HepG2 (cell line): ENCODE measurements around the gene ABCB8. TPM values are rescaled to one million over a fixed set of nuclear protein-coding genes. Genes with fewer than 3 reads are reported as not detected.

Experiments used
- CREB3 ChIP-seq: sonication (generic); formaldehyde crosslinking; IDR thresholded peaks from 2 replicates; pipeline ENCODE4 v1.5.0; 2020; ENCODE audit warnings: missing genetic modification reagents
- DNMT3B ChIP-seq: conservative IDR thresholded peaks from 2 replicates; pipeline ENCODE4 v1.6.1; 2016; ENCODE audit warnings: missing biosample characterization, control low read depth
- HHEX ChIP-seq: IDR thresholded peaks from 2 replicates; pipeline ENCODE4 v1.6.1; 2016; ENCODE audit warnings: control low read depth
- HNRNPL ChIP-seq: fragments of 200-400 bp; formaldehyde crosslinking; IDR thresholded peaks from 2 replicates; pipeline ENCODE4 v1.6.1; 2017; ENCODE audit warnings: mild to moderate bottlenecking, low read depth, low read length
- NFKBIZ ChIP-seq: IDR thresholded peaks from 2 replicates; pipeline ENCODE4 v1.6.1; 2018; ENCODE audit warnings: missing genetic modification reagents, missing compliant biosample characterization
- PPARG ChIP-seq: conservative IDR thresholded peaks from 2 replicates; pipeline ENCODE4 v1.6.1; 2016; ENCODE audit warnings: missing biosample characterization, missing genetic modification reagents
- RXRB ChIP-seq: IDR thresholded peaks from 2 replicates; pipeline ENCODE4 v1.6.1; 2016; ENCODE audit warnings: borderline replicate concordance, missing genetic modification reagents, missing compliant biosample characterization
- SIX1 ChIP-seq: sonication (generic); formaldehyde crosslinking; IDR thresholded peaks from 2 replicates; pipeline ENCODE4 v1.4.0; 2020; ENCODE audit warnings: missing genetic modification reagents, borderline replicate concordance
- SRSF9 ChIP-seq: fragments of 200-400 bp; formaldehyde crosslinking; IDR thresholded peaks from 2 replicates; pipeline ENCODE4 v1.6.1; 2018; ENCODE audit warnings: borderline replicate concordance, mild to moderate bottlenecking, low read depth, low read length; ENCODE audit not compliant: insufficient read depth, poor library complexity, severe bottlenecking
- ZBTB8A ChIP-seq: sonication (generic); formaldehyde crosslinking; IDR thresholded peaks from 2 replicates; pipeline ENCODE4 v1.4.0; 2020; ENCODE audit warnings: mild to moderate bottlenecking, low read depth, missing genetic modification reagents, borderline replicate concordance
- ZMYM2 ChIP-seq: sonication (generic); formaldehyde crosslinking; IDR thresholded peaks from 2 replicates; pipeline ENCODE4 v1.8.0; 2022; ENCODE audit warnings: mild to moderate bottlenecking, missing genetic modification reagents
- ZNF549 ChIP-seq: sonication (generic); formaldehyde crosslinking; IDR thresholded peaks from 2 replicates; pipeline ENCODE4 v1.5.0; 2020; ENCODE audit warnings: missing genetic modification reagents
- ZNF589 ChIP-seq: sonication (generic); formaldehyde crosslinking; conservative IDR thresholded peaks from 2 replicates; pipeline ENCODE4 v1.8.0; 2022; ENCODE audit warnings: mild to moderate bottlenecking, moderate library complexity, missing genetic modification reagents
- ZNF709 ChIP-seq: sonication (generic); formaldehyde crosslinking; IDR thresholded peaks from 2 replicates; pipeline ENCODE4 v1.5.0; 2020; ENCODE audit warnings: mild to moderate bottlenecking, missing genetic modification reagents
- polyA plus RNA-seq, 8 experiments: library from polyadenylated mRNA; depleted of rRNA in 3 of 8; stranded (reverse) in 7 of 8; unstranded in 1 of 8; fragments of >200 nt; fragmentation: Illumina TruSeq in 4 of 8; extraction: Trizol in 4 of 8; gene quantifications; 2 replicates each; pipeline versions ENCODE4 v1.2.1 to v1.2.3, GENCODE V29; 2011 to 2016; ENCODE audit warnings: low read depth in 4 of 8, missing spikeins in 1 of 8, mixed read lengths in 1 of 8; ENCODE audit not compliant: insufficient read depth in 1 of 8
- total RNA-seq, 5 experiments: library from RNA; depleted of rRNA; stranded (reverse); fragments of >200 nt; fragmentation: Illumina TruSeq; extraction: Trizol; gene quantifications; 2 replicates each; pipeline ENCODE4 v1.2.3, GENCODE V29; 2016; ENCODE audit warnings: low read depth in 1 of 5
- TF ChIP-seq, protein P1 (sequence below): sonication (generic); formaldehyde crosslinking; IDR thresholded peaks from 2 replicates; pipeline ENCODE4 v1.4.0; 2020; ENCODE audit warnings: missing genetic modification reagents, borderline replicate concordance
- TF ChIP-seq, protein P2 (sequence below): sonication (generic); formaldehyde crosslinking; IDR thresholded peaks from 2 replicates; pipeline ENCODE4 v1.4.0; 2020; ENCODE audit warnings: missing genetic modification reagents
- TF ChIP-seq, protein P3 (sequence below): sonication (generic); formaldehyde crosslinking; IDR thresholded peaks from 2 replicates; pipeline ENCODE4 v1.4.0; 2020; ENCODE audit warnings: mild to moderate bottlenecking, missing genetic modification reagents
- TF ChIP-seq, protein P4 (sequence below): sonication (generic); formaldehyde crosslinking; IDR thresholded peaks from 2 replicates; pipeline ENCODE4 v1.4.0; 2020; ENCODE audit warnings: missing genetic modification reagents

Gene ABCB8
- total and polyA plus RNA-seq, 2 of the 13 experiments (the other 11 are each of a cell fraction or from before 2014, with no cell fraction given): 6.6 to 16.7 TPM

DNA sequence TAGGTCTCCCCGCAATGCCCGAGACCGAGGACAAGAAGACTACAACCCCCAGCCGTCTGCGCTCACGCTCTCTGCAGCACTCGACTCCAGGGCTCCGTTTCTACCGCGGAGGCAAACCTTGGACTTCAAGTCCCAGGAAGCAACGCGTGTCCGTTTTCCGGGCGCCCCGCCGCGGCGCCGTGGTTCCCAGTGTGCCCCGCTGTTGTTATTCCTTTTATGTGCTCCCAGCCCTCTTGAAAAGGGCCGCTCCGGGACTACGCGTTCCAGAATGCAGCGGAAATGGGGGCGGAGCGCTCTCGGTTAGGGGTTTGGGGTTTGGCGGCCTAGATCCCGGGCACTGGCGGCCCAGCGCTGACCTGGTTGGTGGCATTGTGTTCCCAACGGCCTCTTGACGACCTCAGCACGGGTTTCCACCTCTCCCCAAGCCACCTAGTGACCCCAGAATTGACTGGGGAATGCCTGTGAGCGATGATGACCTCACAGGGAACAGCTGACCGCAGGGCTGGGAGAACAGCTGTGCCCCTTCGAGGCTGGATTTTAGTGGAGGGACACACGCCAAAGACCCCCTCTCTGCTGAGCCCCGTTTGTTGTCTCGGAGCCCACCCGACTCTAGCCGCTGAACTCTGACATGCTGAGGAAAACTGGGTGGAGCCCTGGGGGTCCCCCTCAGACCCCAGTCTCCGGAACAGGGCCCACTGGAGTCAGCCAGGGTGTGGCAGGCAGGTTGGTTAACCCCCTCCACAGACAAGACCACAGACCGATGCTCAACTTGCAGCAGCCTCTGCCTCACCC is 29.9 kb downstream of the ABCB8 start (continued):
- TF ChIP-seq SRSF9 (no peak), HHEX (CRISPR knock-in tag) (no peak), ZBTB8A (CRISPR knock-in tag) (no peak), HNRNPL (0 out of 2 replicates have a peak, but pooled peaks have one; percentile 39), SIX1 (CRISPR knock-in tag) (no peak), CREB3 (no peak; the same call in 1 of the 2 replicates), ZNF709 (CRISPR knock-in tag) (0 out of 2 replicates have a peak, but pooled peaks have one; percentile 23), RXRB (CRISPR knock-in tag) (no peak; the same call in 1 of the 2 replicates), PPARG (CRISPR knock-in tag) (no peak; the same call in 1 of the 2 replicates), ZNF549 (no peak), DNMT3B (CRISPR knock-in tag) (no peak), NFKBIZ (CRISPR knock-in tag) (0 out of 2 replicates have a peak, but pooled peaks have one; percentile 61), ZMYM2 (CRISPR knock-in tag) (no peak), ZNF589 (CRISPR knock-in tag) (peak; percentile 61; the same call in 1 of the 2 replicates)
- TF ChIP-seq, protein P1, sequence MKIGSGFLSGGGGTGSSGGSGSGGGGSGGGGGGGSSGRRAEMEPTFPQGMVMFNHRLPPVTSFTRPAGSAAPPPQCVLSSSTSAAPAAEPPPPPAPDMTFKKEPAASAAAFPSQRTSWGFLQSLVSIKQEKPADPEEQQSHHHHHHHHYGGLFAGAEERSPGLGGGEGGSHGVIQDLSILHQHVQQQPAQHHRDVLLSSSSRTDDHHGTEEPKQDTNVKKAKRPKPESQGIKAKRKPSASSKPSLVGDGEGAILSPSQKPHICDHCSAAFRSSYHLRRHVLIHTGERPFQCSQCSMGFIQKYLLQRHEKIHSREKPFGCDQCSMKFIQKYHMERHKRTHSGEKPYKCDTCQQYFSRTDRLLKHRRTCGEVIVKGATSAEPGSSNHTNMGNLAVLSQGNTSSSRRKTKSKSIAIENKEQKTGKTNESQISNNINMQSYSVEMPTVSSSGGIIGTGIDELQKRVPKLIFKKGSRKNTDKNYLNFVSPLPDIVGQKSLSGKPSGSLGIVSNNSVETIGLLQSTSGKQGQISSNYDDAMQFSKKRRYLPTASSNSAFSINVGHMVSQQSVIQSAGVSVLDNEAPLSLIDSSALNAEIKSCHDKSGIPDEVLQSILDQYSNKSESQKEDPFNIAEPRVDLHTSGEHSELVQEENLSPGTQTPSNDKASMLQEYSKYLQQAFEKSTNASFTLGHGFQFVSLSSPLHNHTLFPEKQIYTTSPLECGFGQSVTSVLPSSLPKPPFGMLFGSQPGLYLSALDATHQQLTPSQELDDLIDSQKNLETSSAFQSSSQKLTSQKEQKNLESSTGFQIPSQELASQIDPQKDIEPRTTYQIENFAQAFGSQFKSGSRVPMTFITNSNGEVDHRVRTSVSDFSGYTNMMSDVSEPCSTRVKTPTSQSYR (CRISPR knock-in tag): 0 out of 2 replicates have a peak, but pooled peaks have one; percentile 10
- TF ChIP-seq, protein P2, sequence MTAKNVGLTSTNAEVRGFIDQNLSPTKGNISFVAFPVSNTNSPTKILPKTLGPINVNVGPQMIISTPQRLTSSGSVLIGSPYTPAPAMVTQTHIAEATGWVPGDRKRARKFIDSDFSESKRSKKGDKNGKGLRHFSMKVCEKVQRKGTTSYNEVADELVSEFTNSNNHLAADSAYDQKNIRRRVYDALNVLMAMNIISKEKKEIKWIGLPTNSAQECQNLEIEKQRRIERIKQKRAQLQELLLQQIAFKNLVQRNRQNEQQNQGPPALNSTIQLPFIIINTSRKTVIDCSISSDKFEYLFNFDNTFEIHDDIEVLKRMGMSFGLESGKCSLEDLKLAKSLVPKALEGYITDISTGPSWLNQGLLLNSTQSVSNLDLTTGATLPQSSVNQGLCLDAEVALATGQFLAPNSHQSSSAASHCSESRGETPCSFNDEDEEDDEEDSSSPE: peak; percentile 78
- TF ChIP-seq, protein P3, sequence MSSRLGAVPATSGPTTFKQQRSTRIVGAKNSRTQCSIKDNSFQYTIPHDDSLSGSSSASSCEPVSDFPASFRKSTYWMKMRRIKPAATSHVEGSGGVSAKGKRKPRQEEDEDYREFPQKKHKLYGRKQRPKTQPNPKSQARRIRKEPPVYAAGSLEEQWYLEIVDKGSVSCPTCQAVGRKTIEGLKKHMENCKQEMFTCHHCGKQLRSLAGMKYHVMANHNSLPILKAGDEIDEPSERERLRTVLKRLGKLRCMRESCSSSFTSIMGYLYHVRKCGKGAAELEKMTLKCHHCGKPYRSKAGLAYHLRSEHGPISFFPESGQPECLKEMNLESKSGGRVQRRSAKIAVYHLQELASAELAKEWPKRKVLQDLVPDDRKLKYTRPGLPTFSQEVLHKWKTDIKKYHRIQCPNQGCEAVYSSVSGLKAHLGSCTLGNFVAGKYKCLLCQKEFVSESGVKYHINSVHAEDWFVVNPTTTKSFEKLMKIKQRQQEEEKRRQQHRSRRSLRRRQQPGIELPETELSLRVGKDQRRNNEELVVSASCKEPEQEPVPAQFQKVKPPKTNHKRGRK (CRISPR knock-in tag): no peak
- TF ChIP-seq, protein P4, sequence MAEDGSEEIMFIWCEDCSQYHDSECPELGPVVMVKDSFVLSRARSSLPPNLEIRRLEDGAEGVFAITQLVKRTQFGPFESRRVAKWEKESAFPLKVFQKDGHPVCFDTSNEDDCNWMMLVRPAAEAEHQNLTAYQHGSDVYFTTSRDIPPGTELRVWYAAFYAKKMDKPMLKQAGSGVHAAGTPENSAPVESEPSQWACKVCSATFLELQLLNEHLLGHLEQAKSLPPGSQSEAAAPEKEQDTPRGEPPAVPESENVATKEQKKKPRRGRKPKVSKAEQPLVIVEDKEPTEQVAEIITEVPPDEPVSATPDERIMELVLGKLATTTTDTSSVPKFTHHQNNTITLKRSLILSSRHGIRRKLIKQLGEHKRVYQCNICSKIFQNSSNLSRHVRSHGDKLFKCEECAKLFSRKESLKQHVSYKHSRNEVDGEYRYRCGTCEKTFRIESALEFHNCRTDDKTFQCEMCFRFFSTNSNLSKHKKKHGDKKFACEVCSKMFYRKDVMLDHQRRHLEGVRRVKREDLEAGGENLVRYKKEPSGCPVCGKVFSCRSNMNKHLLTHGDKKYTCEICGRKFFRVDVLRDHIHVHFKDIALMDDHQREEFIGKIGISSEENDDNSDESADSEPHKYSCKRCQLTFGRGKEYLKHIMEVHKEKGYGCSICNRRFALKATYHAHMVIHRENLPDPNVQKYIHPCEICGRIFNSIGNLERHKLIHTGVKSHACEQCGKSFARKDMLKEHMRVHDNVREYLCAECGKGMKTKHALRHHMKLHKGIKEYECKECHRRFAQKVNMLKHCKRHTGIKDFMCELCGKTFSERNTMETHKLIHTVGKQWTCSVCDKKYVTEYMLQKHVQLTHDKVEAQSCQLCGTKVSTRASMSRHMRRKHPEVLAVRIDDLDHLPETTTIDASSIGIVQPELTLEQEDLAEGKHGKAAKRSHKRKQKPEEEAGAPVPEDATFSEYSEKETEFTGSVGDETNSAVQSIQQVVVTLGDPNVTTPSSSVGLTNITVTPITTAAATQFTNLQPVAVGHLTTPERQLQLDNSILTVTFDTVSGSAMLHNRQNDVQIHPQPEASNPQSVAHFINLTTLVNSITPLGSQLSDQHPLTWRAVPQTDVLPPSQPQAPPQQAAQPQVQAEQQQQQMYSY: peak; percentile 50; the same call in 1 of the 2 replicates
